DMS53 (cell line): Measurements from ENCODE around the gene CELA2A.
"Not testable (repeated sequence)": the region's sequence is repeated elsewhere in the genome, so short reads cannot be mapped to it uniquely, and the experiment has no call there.

ENCODE experiments used
- DNase-seq: peaks from one replicate; lab custom pipeline; 2025; lab: John Stamatoyannopoulos, UW

The CELA2A gene

GRCh38 chr1:15500184-15501178 lies 43.9 kb downstream of the CELA2A start:
- DNase-seq: no peak

GRCh38 chr1:15501208-15502032 lies 44.9 kb downstream of the CELA2A start:
- DNase-seq: peak; percentile 86

GRCh38 chr1:15504436-15504835 lies 47.9 kb downstream of the CELA2A start:
- no peak for DNase-seq

GRCh38 chr1:15506831-15507230 lies 50.3 kb downstream of the CELA2A start:
- DNase-seq: no peak

- DNase-seq: no peak
Observed at GRCh38 chr1:15507278-15507677, 50.7 kb downstream of the CELA2A start.

GRCh38 chr1:15508700-15509487 lies 52.4 kb downstream of the CELA2A start:
- DNase-seq: no peak

GRCh38 chr1:15509586-15509985 lies 53.1 kb downstream of the CELA2A start:
- DNase-seq: no peak

- DNase-seq: no peak
Observed at GRCh38 chr1:15510611-15511405, 54.3 kb downstream of the CELA2A start.

- DNase-seq: peak; percentile 36
Observed at GRCh38 chr1:15513192-15513591, 56.7 kb downstream of the CELA2A start.

GRCh38 chr1:15513919-15514318 lies 57.4 kb downstream of the CELA2A start:
- DNase-seq: no peak

GRCh38 chr1:15514557-15514956 lies 58.0 kb downstream of the CELA2A start:
- DNase-seq: not testable (repeated sequence)

- peak; percentile 34 for DNase-seq
Observed at GRCh38 chr1:15515022-15515663, 58.6 kb downstream of the CELA2A start.

GRCh38 chr1:15519625-15520024 lies 63.1 kb downstream of the CELA2A start:
- DNase-seq: no peak

GRCh38 chr1:15521206-15521906 lies 64.8 kb downstream of the CELA2A start:
- not testable (repeated sequence) for DNase-seq
